GM19238 (cell line): ENCODE measurements around the gene ATXN7L1.
A peak's percentile ranks its signal among the peaks of the same experiment; 100 is the strongest.
"Not testable (repeated sequence)": the region's sequence is repeated elsewhere in the genome, so short reads cannot be mapped to it uniquely, and the experiment has no call there.

Source experiments
- DNase-seq: peaks from one replicate; pipeline ENCODE4 v3.0.0; 2011; ENCODE audit warnings: low spot score; ENCODE audit not compliant: insufficient read length

The ATXN7L1 gene

DNA sequence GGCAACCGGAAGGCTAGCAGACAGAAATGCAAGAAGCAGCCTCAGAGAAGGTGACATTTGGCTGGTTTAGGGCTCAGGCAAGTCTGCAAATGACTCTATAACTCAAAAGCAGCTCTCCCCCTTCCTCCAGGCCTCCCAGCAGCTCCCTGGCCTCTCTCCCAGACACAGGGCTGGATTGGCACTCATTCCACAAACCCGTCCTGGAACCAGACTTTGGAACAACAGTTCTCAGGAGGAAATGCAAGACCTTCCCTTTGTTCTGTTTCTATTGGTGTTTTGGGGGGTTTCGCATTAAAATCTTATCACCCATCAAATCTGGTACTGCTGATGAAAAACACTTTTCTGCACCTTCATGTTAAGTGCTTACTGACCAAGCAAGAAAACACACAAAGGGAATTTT lies 254.8 kb downstream of the ATXN7L1 start:
- DNase-seq, result no peak

DNA sequence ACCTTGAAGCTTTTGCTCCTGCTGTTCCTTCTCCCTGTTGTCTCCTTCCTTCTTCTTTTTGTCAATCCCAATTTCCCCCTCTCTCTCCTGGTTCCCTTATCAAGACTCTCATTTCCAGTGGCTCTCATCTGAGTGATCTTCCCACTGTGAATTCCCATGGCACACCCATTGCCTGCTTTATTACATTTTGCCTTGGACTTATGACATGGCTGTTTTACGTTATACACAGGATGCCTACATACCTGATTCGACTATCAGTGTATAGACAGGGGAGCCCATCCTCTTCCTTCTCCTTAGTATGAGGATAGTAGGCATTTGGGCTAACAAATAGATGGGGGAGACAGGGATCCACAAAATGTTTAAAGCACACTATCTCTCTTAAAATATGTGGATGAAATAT lies 255.2 kb downstream of the ATXN7L1 start:
- no peak for DNase-seq

DNA sequence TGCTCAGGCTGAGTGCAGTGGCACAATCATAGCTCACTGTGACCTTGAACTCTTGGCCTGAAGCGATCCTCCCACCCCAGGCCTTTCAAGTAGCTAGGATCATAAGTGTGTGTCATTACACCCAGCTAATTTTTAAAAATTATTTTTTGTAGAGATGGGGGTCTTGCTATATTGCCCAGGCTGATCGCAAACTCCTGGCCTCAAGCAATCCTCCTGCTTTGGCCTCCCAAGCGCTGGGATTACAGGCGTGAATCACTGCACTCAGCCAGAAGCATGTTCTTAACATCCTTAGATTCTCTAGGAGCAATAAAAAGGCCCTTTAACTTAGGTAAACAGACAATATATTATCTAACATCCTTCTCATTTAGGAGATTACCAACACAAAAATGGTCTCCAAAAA lies 256.8 kb downstream of the ATXN7L1 start:
- no peak for DNase-seq

DNA sequence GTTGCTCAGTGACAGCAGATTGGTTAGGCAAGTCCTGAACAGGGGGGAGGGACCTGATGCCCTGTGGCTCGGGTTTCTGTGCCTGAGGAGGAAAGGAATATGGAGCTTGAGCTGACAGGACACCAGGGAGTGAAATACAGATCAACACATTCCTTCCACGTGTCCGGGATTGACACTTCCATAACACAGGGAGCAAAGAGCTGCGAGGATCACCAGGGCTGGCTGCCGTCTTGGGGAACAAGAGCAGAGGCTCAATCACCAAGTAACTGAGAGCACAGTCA lies 258.4 kb downstream of the ATXN7L1 start:
- no peak for DNase-seq

DNA sequence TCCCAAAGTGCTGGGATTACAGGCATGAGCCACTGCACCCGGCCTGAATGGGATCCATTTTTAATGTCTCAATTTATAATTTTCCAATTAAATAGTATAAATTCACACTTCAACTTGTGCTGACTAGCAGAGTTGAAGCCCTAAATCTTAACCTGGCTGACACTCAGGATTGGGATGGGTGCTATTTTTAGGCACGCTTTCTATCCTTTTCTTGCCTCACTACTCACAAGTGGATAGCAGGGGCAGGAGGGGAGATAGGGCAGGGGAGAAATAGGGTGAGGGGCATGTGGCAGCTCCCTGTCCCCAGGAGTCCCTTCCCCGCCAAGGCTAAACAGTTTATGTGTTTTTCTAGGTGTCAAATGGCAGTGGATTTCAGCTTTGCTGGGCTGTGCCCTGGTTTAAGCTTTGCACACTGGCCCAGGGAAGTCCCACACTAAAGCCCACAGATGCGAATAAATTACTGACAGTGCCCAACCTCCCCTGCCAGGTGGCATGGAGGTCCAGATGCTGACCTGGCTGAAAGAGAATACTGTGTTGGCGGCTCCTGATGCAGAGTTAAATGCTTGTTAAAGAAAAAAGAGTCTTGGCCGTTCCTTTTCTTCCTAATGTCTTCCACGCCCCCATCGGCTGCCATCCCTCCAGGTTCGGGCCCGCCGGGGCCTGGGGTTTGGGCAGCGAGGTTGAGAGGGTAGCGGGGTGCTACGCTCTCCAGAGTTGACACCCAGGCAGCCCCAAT lies 259.0 kb downstream of the ATXN7L1 start:
- no peak for DNase-seq

DNA sequence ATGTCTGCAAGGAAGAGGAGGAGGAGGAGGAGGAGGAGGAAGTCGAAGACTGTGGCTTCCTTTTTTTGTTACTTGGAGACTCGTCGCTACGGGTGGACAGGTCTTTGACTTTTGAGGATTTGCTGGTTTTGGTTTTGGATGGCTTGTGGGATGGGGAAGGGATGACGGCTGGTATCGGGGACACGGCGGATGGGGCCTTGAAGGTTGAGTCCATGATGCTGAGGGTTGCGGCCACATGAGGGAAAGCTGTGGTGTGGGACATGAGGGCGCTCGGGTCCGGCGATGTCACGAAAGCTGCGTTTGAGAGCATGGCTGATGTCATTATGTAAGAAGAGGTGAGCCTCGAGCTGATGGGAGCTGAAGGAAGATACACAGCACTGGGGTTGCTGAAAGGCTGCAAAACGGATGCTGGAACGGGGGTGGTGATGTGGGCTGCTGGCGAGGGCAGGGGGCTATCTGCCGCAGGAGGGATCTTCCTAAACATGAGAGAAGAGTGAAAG lies 262.0 kb downstream of the ATXN7L1 start:
- no peak for DNase-seq

DNA sequence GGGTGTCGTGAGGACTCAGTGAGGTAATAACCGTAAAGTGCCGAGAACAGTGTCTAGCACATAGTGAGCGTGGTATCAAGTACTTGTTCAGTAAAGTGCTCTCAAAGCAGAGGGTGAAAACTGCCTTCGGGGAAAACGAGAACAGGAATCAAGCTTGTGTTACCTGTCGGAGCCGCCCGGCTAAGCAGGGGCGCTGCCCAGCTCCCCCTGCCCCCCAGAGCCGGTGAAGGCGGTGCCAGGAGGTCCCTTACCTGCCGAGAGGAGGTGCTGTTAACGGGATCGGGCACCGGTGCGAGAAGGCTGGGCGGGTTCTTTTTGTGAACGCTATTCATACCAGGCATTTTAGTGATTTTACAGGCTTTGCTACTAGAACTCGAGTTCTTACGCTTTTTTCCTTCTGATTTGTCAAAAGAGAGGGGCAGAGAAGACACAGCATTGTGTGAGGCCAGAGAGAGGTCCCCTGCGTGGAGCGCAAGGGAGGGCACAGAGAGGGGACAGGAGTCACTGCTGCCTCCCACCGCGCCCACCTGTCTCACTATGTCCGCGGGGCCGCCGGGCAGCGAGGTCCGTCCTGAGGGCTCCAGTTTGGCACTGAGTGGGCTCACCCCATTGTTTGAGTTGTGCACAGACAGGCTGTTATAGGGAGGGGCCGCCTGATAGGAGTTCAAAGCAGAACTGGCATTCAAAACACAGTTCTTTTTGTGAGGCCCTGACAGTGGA lies 262.6 kb downstream of the ATXN7L1 start:
- no peak for DNase-seq

DNA sequence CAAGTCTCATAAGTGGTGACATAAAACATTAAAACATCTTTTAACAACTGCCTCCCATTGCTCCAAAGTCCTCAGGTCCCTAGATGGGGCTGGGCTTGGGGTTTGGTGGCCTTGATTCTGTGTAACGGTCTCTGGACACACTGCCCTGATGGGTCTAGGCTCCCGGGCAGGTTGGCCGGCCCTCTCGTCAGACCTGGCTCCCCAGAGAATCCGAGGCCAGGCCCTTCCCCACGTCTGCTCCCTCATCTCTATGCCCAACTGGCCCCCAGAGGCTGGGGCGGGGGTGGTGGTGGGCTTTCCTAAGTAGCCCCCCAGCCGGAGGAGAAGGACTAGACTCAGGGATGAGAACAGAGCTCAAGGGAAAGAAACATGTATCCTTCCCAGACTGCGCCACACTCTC lies 263.6 kb downstream of the ATXN7L1 start:
- DNase-seq, result no peak

DNA sequence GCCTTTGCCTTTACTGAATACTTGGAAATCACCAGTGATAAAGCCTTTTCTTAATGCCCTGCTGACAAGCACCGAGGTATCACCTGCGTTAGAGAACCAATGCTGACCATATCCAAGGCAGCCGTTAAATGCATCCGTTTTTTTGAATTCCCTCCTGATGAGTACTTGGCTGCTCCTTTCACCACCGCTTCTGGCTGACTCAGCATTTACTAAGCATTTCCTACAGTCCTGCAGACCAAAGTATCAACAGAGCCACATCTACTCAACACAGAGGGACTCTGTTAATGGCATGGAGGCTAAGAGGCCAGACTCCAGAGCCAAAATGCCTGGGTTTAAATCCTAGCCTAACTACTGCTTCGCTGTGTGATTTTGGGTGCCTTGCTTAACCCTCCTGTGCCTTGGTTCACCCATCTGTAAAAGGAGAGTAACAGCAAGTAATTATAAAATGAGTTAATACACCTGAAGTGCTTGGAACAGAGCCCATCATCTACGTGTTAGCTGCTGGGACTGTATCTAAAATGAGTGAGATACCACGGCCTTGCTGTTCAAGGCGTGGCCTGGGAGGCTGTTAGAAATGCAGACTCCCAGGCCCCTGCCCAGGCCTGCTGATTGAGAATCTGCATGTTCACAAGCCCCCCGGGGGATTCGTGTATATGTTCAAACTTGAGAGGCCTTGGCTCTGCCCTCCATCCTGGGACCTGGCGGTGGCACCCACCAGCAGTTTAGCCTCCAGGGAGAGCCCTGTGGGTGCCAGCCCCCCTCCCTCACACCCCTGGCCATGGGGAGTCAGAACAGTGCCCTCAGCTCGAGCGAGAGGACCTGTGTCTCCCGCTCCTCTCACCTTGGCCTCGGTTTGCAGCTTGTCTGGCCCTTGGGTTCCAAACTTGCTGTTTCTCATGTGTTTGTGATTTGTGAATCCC lies 264.3 kb downstream of the ATXN7L1 start:
- DNase-seq, result no peak

DNA sequence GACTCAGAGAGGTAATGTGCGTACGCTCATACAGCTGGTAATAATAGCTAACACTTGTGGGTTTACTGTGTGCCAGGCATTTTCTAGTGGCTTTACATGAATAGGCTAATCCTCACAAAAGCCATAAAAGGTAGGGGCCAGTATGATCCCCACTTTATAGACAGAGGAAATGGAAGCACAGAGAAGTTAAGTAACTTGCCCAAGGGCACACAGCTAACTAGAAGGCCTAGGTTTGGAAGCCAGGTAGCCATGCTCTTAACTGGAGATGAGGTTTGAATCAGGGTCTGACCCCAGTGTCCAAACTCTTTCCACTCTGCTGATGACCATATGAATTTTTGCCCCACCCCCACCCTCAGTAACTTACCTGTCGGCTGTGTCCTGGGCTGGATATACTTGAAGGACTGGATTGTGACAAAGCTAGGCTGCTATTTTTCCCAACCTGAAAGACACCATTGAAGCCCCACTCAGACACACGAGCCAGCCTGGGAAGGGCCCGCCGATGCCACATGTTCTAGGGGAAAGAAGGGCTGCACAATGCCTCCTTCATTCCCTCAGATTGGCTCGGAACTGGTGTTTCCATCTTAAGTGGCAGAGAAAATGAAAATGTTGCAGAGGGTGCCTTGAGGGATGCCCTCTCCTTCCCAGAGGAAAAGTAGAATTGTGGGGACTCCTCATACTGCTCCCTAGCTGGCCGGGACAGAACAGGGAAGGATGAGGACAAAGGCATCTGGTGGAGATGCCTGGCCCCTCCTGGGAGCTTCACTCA lies 266.1 kb downstream of the ATXN7L1 start:
- DNase-seq, result no peak

DNA sequence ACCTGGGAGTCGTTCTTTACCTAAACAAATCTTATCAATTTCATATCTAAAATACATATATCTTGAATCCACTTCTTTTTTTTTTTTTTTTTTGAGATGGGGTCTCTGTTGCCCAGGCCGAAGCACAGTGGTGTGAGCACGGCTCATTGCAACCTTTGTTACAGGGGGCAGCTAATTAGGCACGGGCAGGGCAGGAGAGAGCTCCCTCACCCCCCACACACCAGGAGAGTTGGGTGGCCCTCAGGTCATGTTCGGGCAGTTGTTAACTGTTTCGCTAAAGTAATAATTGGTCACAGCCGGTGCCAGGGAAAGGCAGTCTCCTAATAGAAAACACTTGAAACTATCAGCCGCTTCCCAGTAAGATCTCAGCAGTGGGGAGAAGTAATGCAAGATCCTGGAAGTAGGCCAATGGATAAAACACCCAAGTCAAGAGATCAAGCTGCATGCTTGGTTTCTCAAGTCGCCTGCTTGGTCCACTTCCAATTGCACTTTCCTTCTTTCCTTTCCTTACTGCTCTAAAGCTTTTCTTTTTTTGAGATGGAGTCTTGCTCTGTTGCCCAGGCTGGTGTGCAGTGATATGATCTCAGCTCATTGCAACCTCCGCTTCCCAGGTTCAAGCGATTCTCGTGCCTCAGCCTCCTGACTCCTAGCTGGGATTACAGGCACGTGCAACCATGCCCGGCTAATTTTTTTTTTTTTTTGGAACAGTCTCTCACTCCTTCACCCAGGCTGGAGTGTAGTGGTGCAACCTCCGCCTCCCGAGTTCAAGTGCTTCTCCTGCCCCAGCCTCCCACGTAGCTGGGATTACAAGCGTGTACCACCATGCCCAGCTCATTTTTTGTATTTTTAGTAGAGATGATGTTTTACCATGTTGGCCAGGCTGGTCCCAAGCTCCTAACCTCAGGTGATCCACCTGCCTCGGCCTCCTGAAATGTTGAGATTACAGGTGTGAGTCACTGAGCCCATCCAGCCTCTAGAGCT lies 273.8 kb downstream of the ATXN7L1 start:
- DNase-seq, result no peak

DNA sequence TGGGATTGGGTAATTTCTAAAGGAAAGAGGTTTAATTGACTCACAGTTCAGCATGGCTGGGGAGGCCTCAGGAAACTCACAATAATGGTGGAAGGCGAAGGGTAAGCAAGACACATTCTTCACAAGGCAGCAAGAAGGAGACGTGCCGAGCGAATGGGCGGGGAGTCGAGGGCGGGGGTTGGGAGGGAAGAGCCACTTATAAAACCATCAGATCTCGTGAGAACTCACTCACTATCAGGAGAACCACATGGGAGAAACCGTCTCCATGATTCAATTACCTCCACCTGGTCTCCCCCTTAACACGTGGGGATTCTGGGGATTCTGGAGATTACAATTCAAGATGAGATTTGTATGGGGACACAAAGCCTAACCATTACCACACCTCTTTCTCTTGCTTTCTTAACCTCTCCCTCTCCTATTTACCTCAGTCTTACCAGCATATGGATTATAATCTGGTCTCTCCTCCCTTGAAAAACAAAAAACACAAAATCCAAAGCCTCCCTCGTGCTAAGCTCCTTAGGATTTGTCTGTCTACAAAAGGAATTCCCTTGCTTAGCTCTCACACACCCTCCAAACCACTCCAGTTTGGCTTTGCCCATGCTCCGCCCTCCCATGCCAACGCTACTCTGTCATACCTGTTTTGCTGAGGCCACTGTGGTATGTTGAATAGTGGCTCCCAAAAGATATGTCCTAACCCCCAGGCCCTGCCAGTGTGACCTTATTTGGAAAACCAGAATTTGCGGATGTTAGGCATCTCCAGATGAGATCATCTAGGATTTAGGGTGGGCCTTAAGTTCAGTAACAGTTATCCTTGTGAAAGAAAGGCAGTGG lies 275.5 kb downstream of the ATXN7L1 start:
- DNase-seq, result no peak

DNA sequence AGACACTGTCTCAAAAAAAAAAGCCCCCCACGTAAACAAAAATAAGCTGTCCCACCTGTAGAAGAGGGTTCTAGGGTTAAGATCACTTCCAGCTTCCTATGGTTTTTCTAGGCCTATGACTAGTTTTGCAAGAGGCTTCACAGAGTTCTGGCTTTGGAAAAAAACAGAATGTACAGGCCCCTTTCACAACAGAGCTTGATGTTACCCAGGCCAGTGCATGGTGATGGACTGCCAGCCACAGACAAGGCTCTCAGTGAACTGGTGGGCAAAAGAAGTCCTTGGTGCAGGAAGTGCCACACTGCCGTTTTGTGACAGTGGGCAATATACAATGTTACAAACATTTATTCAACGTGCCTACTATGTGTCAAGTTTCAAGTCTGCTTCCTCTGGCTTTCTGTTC lies 276.8 kb downstream of the ATXN7L1 start:
- DNase-seq, result no peak

DNA sequence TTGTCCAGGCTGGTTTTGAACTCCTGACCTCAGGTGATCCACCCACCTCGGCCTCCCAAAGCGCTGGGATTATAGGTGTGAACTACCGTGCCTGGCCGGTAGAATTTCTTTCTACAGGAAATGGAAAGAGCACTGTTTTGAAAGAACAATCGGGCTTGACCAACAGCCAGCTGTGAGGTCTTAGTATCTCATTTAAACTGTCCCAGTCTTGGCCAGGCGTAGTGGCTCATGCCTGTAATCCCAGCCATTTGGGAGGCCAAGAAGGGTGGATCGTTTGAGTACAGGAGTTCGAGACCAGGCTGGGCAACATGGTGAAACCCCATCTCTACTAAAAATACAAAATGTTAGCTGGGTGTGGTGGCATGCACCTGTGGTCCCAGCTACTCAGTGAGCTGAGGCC lies 277.3 kb downstream of the ATXN7L1 start:
- DNase-seq, result not testable (repeated sequence)

DNA sequence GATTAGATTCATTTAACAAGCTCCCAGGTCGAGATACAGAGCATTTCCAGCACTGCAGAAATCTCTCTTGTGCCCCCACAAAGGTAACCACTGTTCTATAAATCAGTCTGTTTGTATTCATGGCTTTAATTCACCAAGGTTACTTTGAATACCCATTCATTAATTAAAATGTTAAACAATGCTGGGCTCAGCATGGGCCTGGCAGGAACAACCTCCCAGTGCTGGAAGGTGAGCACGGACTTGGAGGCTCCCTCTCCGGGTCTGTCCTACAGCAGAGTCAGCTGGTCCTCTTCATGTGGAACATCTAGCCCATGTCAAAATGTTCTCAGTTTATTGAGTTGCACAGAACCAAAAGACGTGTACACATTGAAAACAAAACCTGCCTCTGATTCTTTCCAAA lies 279.5 kb downstream of the ATXN7L1 start:
- DNase-seq, result no peak

DNA sequence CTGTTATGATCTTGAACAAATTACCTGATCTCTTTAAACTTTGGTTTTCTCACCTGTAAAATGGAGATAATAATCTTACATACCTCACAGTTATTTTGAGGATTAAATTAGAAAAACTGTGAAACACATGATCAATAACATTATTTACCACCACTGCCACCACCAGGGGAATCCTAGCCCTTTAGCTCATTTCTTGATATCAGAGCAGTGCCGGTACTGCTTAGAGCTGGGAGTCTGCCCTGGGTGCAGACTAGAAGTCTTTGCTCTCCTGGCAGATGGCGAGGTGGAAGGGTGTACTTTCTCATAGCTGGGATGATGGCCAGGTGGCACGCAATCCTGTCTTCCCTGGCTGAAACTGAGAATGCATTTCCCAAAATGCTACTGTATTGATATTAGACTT lies 282.4 kb downstream of the ATXN7L1 start:
- DNase-seq, result no peak

DNA sequence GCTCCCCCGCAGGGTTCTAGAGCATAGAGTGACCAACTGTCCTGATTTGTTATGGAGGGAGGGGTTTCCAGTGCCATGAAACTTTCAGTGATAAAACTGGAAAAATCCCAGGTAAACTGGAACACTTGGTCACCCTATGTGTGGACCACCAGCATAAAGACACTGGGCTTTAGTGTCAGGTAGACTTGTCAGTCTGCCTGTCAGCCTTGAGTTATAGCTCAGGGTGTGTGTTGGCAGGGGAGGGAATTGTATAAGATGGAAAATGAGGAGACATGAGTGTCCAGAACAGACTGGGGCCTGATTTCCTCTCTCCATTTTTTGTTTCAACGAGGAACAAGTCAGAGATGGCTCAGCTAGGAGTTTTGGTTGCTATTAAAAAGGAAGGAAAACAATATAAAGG lies 284.9 kb downstream of the ATXN7L1 start:
- no peak for DNase-seq

DNA sequence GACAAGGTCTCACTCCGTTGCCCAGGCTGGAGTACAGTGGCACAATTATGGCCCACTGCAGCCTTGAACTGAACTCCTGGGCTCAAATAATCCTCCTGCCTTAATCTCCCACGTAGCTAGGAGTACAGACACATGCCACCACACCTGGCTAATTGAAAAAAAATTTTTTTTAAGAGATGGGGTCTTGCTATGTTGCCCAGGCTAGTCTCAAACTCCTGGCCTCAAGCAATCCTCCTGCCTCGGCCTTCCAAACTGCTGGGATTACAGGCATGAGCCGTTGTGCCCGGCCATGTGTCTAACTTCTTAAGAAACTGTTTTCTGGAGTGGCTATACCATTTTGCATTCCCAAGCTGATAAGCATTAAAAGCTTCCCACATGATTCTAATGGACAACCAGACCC lies 285.6 kb downstream of the ATXN7L1 start:
- DNase-seq, result no peak

DNA sequence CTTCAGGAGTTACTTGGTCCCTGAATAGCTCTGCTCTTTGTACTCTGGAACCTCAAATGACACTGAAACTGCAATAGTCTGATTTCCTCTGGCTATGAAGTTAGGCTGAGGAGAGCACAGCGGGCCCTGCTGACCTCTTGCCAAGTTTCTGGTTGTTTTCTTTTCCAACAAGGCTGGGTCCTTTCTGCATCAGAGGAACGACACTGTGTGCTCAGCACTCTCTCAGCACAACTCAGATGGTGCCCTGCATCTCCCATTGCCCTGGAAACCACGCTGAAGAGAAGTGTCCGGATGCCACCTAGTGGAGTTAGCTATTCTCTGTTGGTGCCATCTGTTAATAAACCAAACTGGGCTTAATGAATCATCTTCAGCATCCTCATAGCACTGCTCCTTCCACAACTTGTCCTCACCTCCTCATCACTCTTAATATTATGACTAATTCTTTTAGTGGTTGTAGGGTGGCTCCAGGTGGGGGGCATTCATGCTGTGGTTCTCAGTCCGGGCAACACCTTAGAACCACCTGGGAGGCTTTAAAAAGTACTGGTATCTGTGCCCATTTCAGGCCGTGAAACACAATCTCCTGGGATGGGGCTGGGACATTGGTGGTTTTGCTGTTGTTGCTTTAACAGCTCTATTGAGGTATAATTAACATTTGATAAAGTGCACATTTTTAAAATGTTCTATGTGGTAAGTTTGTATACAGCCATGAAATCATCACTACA lies 286.9 kb downstream of the ATXN7L1 start:
- DNase-seq, result peak; percentile 38
